PC-3 (cell line): ENCODE results near the gene TIPARP. TPM values are rescaled to one million over a fixed set of nuclear protein-coding genes. Genes with fewer than 3 reads are reported as not detected.
A peak's percentile ranks its signal among the peaks of the same experiment; 100 is the strongest.

Source experiments
- ATAC-seq: fragments of 200-7000 bp; cut with Tn5 transposase; 2 replicates; pipeline ENCODE4 v1.9.1; 2020; ENCODE audit warnings: mild to moderate bottlenecking, moderate library complexity
- BruUV-seq: library from RNA; stranded (reverse); fragments of 400-500 nt; replicated peaks from 2 replicates; lab custom pipeline; 2021; lab: Mats Ljungman, UMichigan
- CTCF ChIA-PET: fragments of 300-600 bp; sonication (Branson Sonifier 250); formaldehyde crosslinking; loops from one replicate; lab custom pipeline; 2022; ENCODE audit warnings: antibody characterized with exemption; lab: Charles Lee
- POLR2A ChIA-PET: fragments of 300-600 bp; sonication (Branson Sonifier 250); formaldehyde crosslinking; loops from one replicate; lab custom pipeline; 2022; ENCODE audit warnings: antibody characterized with exemption; ENCODE audit not compliant: unreplicated experiment; lab: Charles Lee
- DNase-seq: peaks from one replicate; pipeline ENCODE4 v3.0.0-alpha.2; 2015
- H2AFZ ChIP-seq: fragments of 300-600 bp; sonication (generic); 2 replicates; pipeline ENCODE4 v1.6.0; 2016; ENCODE audit warnings: antibody characterized with exemption, low read length
- H3F3A ChIP-seq: fragments of 300-600 bp; sonication (generic); one replicate; pipeline ENCODE4 v1.6.0; 2017; ENCODE audit warnings: antibody characterized with exemption, low read length, control low read depth, mild to moderate bottlenecking; ENCODE audit not compliant: unreplicated experiment
- H3K27ac ChIP-seq: fragments of 300-600 bp; sonication (generic); 2 replicates; pipeline ENCODE4 v1.5.1; 2016; ENCODE audit warnings: mild to moderate bottlenecking, low read length
- H3K27me3 ChIP-seq: fragments of 300-600 bp; sonication (generic); 2 replicates; pipeline ENCODE4 v1.6.1; 2016; ENCODE audit warnings: low read length, mixed read lengths
- H3K36me3 ChIP-seq: fragments of 300-600 bp; sonication (generic); 2 replicates; pipeline ENCODE4 v1.6.1; 2016; ENCODE audit warnings: low read depth, mixed run types, low read length, mixed read lengths
- H3K4me1 ChIP-seq: fragments of 300-600 bp; sonication (generic); 2 replicates; pipeline ENCODE4 v1.5.1; 2016; ENCODE audit warnings: low read length; ENCODE audit not compliant: insufficient read depth
- H3K4me2 ChIP-seq: fragments of 300-600 bp; sonication (generic); 2 replicates; pipeline ENCODE4 v1.6.0; 2016; ENCODE audit warnings: low read length
- H3K4me3 ChIP-seq: fragments of 300-600 bp; sonication (generic); 2 replicates; pipeline ENCODE4 v1.5.1; 2016; ENCODE audit warnings: mild to moderate bottlenecking, low read length, mixed read lengths
- H3K79me2 ChIP-seq: fragments of 300-600 bp; sonication (generic); 2 replicates; pipeline ENCODE4 v1.6.1; 2017; ENCODE audit warnings: low read length, mixed read lengths
- H3K9ac ChIP-seq: fragments of 300-600 bp; sonication (generic); 2 replicates; pipeline ENCODE4 v1.6.0; 2016; ENCODE audit warnings: mild to moderate bottlenecking, low read length
- H3K9me2 ChIP-seq: fragments of 300-600 bp; sonication (generic); replicated peaks from 2 replicates; pipeline ENCODE4 v1.6.1; 2016; ENCODE audit warnings: mixed run types, low read length, mixed read lengths
- H3K9me3 ChIP-seq: fragments of 300-600 bp; sonication (generic); 2 replicates; pipeline ENCODE4 v1.6.1; 2016; ENCODE audit warnings: low read length, mixed read lengths
- H4K20me1 ChIP-seq: fragments of 300-600 bp; sonication (generic); 2 replicates; pipeline ENCODE4 v1.6.1; 2016; ENCODE audit warnings: low read length, mixed read lengths
- EZH2 ChIP-seq: fragments of 300-600 bp; sonication (generic); IDR thresholded peaks from one replicate; pipeline ENCODE4 v1.6.1; 2017; ENCODE audit warnings: antibody characterized with exemption, mild to moderate bottlenecking, low read length; ENCODE audit not compliant: unreplicated experiment
- EZH2phosphoT487 ChIP-seq: fragments of 300-600 bp; sonication (generic); IDR thresholded peaks from 2 replicates; pipeline ENCODE4 v1.6.1; 2018; ENCODE audit warnings: mild to moderate bottlenecking, antibody characterized with exemption, low read length, borderline replicate concordance
- intact Hi-C: fragments of 100-400 bp; cut with micrococcal nuclease; formaldehyde crosslinking; loops from 2 replicates; pipeline ENCODE4 v1.9.0; 2023
- total RNA-seq: library from RNA; depleted of rRNA; stranded (reverse); fragments of >200 nt; gene quantifications from 2 replicates; pipeline ENCODE4 v1.2.3, GENCODE V29; 2014
- TF ChIP-seq, protein P1 (sequence below): fragments of 300-600 bp; sonication (generic); conservative IDR thresholded peaks from 2 replicates; pipeline ENCODE4 v1.5.1; 2017; ENCODE audit warnings: antibody characterized with exemption, low read depth, mild to moderate bottlenecking, low read length

Gene TIPARP
- total RNA-seq, 1 experiment from 2014 or later, result 84.7 TPM

DNA sequence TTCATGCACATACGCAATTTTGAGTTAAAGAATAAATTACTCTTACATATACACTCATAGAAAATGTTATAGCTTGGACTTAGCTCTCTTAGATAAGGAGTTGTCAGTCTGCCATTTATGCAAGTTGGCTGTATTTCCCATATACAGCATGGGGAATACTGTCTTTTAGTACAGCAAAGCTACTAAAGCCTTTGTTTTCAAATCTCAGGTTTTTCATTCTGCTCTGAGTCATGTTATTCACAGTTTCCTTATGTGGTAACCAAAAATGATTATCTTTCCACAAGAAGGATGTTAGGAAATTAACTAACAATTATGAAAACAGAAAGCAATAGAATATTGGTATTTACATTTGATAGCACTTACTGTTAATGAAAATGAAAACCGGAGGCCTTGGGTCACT, 4.3 kb upstream of the TIPARP start:
- TF ChIP-seq, protein P1, sequence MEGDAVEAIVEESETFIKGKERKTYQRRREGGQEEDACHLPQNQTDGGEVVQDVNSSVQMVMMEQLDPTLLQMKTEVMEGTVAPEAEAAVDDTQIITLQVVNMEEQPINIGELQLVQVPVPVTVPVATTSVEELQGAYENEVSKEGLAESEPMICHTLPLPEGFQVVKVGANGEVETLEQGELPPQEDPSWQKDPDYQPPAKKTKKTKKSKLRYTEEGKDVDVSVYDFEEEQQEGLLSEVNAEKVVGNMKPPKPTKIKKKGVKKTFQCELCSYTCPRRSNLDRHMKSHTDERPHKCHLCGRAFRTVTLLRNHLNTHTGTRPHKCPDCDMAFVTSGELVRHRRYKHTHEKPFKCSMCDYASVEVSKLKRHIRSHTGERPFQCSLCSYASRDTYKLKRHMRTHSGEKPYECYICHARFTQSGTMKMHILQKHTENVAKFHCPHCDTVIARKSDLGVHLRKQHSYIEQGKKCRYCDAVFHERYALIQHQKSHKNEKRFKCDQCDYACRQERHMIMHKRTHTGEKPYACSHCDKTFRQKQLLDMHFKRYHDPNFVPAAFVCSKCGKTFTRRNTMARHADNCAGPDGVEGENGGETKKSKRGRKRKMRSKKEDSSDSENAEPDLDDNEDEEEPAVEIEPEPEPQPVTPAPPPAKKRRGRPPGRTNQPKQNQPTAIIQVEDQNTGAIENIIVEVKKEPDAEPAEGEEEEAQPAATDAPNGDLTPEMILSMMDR, result no peak
- TF ChIP-seq EZH2phosphoT487 (no peak), EZH2 (no peak)
- H3K9ac ChIP-seq, result no peak overlapping the region
- no peaks in the 10 kb centered on the region for H3K9me3 ChIP-seq
- BruUV-seq, result no TSS peak
- DNase-seq, result no peak
- H3K27me3 ChIP-seq, result no peaks in the 10 kb centered on the region
- intact Hi-C loops, result loop anchor here (5.0 to 10.0 kb wide), 2 partner anchors 223 to 225 kb away; no protein-coding TSS in a partner anchor
- no peak overlapping the region for H3K4me2 ChIP-seq
- no peaks in the 10 kb centered on the region for H3K9me2 ChIP-seq
- H3K4me1 ChIP-seq, result peaks cover 22% of the 10 kb centered on the region
- CTCF ChIA-PET, result no interaction called here
- ATAC-seq, result no peak
- no peak overlapping the region for H2AFZ ChIP-seq
- no peaks in the 10 kb centered on the region for H3F3A ChIP-seq
- no peak overlapping the region for H3K4me3 ChIP-seq
- peaks cover 7% of the 10 kb centered on the region for H3K79me2 ChIP-seq
- H3K27ac ChIP-seq, result no peak overlapping the region
- POLR2A ChIA-PET, result no interaction called here
- peaks cover 5% of the 10 kb centered on the region for H4K20me1 ChIP-seq
- H3K36me3 ChIP-seq, result no peaks in the 10 kb centered on the region

DNA sequence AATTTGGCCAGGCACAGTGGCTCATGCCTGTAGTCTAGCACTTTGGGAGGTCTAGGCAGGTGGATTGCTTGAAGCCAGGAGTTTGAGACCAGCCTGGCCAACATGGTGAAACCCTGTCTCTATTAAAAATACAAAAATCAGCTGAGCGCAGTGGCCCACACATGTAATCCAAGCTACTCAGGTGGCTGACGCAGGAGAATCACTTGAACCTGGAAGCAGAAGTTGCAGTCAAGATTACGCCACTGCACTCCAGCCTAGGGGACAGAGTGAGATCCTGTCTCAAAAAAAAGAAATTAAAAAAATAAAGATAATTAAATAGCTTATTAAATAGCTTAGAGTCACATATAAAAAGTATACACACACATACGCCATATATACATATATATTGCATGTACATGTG, 3.7 kb upstream of the TIPARP start:
- no peak for TF ChIP-seq EZH2phosphoT487
- TF ChIP-seq, protein P1, result no peak
- no peak for TF ChIP-seq EZH2
- ChIA-PET POLR2A (no interaction called here), CTCF (no interaction called here)
- Histone ChIP-seq H3K4me1 (peaks cover 17% of the 10 kb centered on the region), H4K20me1 (peaks cover 11% of the 10 kb centered on the region), H3K4me3 (no peak overlapping the region), H3K9ac (no peak overlapping the region), H3K9me3 (no peaks in the 10 kb centered on the region), H3F3A (no peaks in the 10 kb centered on the region), H3K9me2 (no peaks in the 10 kb centered on the region), H3K27me3 (no peaks in the 10 kb centered on the region), H2AFZ (no peak overlapping the region), H3K79me2 (peaks cover 12% of the 10 kb centered on the region), H3K27ac (no peak overlapping the region), H3K36me3 (no peaks in the 10 kb centered on the region), H3K4me2 (no peak overlapping the region)
- ATAC-seq (no peak), DNase-seq (no peak)
- intact Hi-C loops, result loop anchor here (5.0 to 10.0 kb wide), 2 partner anchors 223 to 224 kb away; no protein-coding TSS in a partner anchor
- BruUV-seq, result no TSS peak

DNA sequence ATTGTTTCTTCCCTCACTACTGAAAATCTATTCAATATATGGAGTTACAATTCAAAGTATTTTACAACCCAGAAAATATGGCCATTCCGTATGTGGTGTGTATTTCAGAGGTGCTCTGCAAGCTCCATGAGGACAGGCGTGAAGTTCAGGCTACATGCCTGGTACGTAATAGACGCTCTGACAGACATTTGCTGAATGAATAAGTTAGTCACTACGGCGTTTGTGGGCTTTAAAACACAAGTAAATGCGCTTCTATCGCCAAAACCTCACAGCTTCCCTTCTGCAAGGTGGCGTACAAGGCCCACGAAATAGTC, 701 bp upstream of the TIPARP start:
- intact Hi-C loops, result loop anchor here (1.0 to 10.0 kb wide), 12 partner anchors 43 to 523 kb away; partner anchors contain the start of gene SSR3
- Histone ChIP-seq H3K27me3 (no peaks in the 10 kb centered on the region), H2AFZ (peak overlapping the region; percentile 71), H4K20me1 (peaks cover 39% of the 10 kb centered on the region), H3K9ac (peak overlapping the region; percentile 66), H3K79me2 (peaks cover 43% of the 10 kb centered on the region), H3K4me2 (peak overlapping the region; percentile 77), H3K4me3 (peak overlapping the region; percentile 96), H3K36me3 (peaks cover 20% of the 10 kb centered on the region), H3K9me2 (no peaks in the 10 kb centered on the region), H3K9me3 (no peaks in the 10 kb centered on the region), H3F3A (no peaks in the 10 kb centered on the region), H3K27ac (peak overlapping the region; percentile 78), H3K4me1 (peaks cover 33% of the 10 kb centered on the region)
- DNase-seq, result no peak
- CTCF ChIA-PET, result interaction anchor here (0.6 to 2.2 kb wide), 6 partner anchors 114 to 464 kb away, joined by 3 to 26 read pairs (median 4); partner anchors contain the start of gene SSR3
- BruUV-seq, result TSS peak; percentile 31
- TF ChIP-seq EZH2, result no peak
- TF ChIP-seq, protein P1, result no peak
- TF ChIP-seq EZH2phosphoT487, result no peak
- POLR2A ChIA-PET, result interaction anchor here (0.6 kb wide), 2 partner anchors 119 to 130 kb away, joined by 3 to 4 read pairs; partner anchors contain the start of gene SSR3
- ATAC-seq, result no peak
